Islet precursor cell (in vitro differentiated cells): ENCODE measurements around the gene PRRT2.

ENCODE experiments used
- DNase-seq: peaks from one replicate; pipeline ENCODE4 v3.0.0-alpha.2; 2018

PRRT2 gene

DNA sequence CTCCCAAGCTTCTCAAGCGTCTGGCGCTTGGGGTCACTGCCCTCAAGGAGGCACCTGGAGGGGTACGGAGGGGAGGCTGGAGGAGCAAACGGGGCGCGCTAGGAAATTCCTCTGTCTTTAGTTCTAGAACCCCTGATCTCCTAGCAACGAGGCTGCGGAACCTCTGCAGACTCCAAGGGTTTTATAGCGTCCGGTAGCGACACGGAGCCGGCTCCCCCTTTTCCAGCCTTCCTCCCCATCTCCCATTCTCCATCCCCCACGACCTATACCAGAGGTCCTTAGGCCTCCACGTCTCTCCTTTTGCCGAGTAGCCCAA, 51.6 kb downstream of the PRRT2 start:
- DNase-seq: no peak

DNA sequence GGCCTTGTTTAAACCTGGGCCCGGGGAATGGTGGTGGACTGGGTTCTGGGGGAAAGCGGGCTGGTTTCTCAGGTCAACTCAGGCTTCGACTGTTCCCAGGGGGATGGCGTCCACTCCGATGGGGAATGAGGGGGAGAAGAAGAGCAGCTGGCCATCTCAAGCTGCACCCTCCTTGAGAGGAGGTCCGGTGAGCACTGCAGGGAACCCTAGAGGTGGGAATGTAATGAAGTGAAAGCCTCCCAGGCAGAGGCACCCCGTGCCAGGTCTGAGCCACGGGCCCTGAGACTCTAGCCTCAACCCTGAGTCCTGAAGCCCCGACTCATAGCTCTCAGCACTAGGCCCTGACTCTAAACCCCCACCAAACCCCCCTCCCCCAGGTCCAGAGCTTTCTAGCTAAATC, 52.2 kb downstream of the PRRT2 start:
- no peak for DNase-seq
